GM19452 (cell line): ENCODE results near the gene ATP1A2.

ENCODE experiments used
- ATAC-seq: cut with Tn5 transposase; IDR thresholded peaks from one replicate; pipeline ENCODE4 v1.9.1; 2021; ENCODE audit not compliant: unreplicated experiment

Gene ATP1A2

DNA sequence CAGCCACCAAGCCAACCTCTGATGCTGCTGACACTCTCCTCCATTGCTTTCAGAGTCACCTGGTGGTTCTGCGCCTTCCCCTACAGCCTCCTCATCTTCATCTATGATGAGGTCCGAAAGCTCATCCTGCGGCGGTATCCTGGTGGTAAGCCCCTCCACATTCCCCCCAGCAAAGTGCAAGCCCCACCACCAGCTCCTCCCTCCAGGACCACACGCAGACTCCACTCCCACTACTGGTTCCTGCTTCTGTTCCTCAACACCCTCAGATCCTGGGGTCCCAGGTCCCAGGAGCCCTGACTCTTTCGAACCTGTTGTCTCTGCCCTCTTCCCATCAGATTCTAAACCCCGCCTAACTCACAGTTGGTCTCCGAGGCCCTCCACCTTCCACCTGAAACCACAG lies 24.3 kb downstream of the ATP1A2 start:
- no peak for ATAC-seq

DNA sequence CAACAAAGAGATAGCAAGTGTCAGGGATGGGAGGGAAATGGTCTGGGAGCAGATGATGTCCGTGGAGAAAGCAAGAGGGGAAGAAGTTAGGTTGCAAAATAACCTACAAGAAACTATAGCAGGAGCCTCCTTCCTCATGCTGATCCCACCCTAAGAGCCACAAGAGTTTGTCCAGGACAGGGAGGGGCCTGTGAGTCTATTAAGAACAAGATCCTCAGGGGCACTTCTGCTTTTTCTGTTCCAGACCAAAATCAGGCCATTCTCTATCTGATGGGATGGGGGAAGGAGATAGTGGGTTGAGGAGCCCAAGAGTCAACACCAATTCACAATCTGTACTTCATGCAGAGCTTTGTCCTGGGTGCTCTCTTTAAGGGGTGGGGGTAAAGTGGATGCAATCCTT lies 28.1 kb downstream of the ATP1A2 start:
- no peak for ATAC-seq

DNA sequence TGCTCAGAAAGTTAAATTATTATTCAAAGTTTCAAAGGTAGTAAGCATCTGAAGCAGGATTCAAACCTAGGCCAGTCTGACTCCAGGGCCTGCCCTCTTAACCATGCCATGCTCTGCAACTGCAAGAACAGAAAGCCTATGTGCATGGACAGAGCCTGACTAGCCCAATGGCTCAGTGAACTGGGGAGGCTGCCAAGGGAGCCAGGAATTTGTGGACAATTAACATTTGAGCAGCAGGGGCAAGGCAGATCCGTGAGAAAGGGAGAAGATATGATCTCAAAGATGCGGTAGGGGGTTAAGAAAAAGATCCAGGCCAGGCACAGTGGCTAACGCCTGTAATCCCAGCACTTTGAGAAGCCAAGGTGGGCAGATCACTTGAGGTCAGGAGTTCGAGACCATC lies 29.4 kb downstream of the ATP1A2 start:
- ATAC-seq: no peak

DNA sequence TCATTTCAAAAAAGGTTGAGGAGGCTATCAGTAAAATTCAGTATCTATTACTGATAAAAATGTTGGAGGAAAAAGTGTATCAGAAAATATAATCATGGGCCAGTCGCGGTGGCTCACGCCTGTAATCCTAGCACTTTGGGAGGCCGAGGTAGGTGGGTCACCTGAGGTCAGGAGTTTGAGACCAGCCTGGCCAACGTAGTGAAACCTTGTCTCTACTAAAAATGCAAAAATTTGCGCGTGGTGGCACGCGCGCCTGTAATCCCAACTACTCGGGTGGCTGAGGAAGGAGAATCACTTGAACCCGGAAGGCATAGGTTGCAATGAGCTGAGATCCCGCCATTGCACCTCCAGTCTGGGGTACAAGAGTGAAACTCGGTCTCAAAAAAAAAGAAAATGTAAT lies 30.5 kb downstream of the ATP1A2 start:
- ATAC-seq: no peak

DNA sequence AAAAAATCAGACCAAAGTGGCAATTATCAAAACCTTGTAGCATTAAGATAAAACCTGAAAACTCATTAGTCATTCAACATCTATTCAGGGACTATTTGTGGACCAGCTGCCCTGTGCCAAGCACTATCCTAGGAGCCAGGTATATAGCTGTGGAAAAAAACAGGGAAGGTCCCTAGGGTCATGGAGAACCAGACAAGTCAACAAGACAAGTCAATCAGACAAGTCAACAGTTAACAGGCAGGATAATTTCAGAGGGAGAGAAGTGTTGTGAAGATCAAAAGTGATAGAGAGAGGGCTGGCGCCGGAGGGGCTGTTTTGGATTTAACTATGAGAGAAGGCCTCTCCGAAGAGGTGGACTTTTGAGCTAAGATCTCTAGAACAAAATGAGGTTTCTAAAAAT lies 32.6 kb downstream of the ATP1A2 start:
- no peak for ATAC-seq

DNA sequence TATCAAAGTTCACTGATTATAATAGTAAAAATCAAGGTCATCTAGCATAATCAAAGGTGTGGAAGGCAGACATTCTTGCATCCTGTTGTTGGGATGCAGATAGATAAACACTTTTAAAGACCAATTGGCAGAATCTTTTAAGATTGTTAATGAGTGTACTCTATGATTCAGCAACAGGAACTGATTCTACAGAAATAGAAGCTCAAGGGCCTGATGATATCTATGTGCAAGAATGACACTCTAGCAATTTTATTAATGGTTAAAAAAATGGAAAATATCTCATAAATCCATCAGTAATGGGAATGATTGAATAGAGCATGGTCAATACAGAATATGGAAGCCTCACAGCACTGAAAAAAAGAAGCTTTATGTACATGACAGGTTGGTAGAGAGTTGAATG lies 33.7 kb downstream of the ATP1A2 start:
- no peak for ATAC-seq

DNA sequence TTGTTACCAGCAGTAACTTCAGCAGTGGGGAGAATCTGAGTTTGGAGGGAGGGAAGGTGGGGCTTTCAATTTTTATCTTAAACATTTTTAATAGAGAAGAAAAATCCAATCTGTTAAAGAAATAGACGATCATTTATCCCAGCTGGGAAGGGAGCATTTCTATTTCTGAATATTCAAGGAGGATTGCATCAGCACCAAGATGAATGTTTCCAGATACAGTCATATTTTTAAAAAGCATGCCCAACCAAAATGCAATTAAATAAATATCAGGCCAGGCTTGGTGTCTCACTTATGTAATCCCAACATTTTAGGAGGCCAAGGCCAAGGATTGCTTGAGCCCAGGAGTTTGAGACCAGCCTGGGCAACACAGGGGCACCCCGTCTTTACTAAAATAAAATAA lies 34.2 kb downstream of the ATP1A2 start:
- no peak for ATAC-seq

DNA sequence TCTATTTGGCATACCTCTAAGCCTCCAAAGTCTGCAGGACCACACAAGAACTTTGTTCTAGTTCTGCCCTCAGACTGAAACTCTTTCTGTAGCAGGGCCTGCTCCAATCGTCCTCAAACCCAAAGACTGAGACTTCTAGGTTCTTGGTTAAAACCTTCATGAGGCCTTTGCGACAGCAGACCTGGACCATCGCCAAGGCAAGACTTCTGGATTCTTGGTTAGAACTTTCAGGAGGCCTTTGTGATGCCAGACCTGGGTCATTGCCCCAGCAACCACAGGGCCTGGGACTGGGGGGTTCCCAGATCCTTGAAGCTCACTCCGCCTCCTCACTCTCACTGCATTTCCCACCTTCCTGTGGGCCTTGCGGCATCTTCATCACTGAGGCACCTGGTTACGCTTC lies 35.7 kb downstream of the ATP1A2 start, which contains the start of gene ATP1A4:
Gene ATP1A4 (plus strand): TSS at position 301 of the 400 bp plus-strand sequence. CDS start 438 bp downstream, outside the sequence.
- no peak for ATAC-seq

DNA sequence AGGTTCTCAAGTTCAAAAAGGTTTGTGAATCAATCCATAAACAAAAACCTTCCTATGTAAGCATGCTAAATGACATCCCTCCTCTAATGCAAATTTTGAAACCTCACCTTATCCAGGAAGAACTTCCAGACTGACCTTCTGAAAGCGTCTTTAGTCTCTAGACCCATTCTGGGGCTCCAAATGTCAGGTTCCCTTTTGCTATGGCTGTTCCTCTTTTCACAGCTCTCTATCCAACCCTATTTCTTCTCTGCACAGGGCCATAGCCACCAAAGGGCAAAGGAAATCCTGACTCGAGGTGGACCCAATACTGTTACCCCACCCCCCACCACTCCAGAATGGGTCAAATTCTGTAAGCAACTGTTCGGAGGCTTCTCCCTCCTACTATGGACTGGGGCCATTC lies 39.2 kb downstream of the ATP1A2 start:
- no peak for ATAC-seq

DNA sequence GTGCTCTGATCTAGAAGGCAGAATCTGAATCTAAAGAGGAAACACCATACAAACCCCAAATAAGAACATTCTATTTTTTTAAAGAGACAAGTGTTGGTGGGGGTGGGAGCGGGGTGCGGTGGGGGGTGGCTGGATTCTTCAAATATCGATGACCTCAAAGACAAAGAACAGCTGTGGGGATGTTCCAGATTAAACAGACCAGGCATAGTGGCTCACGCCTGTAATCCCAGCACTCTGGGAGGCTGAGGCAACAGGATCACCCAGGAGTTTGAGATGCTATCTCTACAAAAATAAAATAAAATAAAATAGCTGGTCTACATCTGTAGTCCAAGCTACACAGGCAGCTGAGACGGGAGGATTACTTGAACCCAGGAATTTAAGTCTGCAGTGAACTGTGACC lies 40.8 kb downstream of the ATP1A2 start:
- no peak for ATAC-seq

DNA sequence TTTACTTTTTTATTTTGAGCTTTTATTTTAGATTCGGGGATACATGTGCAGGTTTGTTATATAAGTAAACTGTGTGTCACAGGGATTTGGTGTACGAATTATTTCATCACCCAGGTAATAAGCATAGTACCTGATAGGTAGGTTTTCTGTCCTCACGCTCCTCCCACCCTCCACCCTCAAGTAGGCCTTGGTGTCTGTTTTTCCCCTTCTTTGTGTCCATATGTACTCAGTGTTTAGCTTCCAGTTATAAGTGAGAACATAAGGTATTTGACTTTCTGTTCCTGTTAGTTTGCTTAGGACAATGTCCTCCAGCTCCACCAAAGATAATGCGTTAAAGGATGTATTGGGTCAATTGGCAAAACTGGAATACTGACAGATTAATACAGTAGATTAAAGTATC lies 41.6 kb downstream of the ATP1A2 start:
- no peak for ATAC-seq

DNA sequence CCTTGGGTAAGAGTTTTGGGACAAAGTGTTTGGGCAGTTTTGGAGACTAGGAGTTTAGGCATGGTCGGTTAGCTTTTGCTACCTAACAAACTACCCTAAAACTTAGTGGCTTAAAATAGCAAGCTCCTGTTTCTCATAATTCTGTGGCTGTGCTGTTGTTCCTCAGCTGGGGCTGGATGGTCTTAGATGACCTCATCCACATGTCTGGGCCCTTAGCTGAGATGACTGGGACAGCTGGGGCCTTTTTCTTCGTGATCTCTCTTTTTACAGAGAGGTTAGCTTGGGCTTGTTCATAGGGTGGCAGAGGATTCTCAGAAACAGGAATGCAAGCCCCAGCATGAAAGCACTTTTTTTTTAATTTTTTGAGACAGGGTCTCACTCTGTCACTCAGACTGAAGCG lies 42.5 kb downstream of the ATP1A2 start:
- no peak for ATAC-seq

DNA sequence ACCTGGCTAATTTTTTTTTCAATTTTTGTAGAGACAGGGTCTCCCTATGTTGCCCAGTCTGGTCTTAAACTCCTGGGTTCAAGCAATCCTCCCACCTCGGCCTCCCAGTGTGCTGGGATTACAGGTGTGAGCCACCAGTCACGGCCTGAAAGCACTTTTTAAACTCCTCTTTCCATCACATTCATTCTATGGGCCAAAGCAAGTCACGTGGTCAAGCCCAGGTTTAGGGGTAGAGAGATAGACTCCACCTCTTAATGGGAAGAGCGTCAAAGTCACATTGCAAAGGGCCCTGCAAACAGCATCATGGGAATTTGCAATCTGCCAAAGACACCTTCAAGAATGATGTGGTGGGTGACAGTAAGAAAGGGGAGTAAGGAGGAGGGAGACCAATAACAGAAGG lies 43.0 kb downstream of the ATP1A2 start:
- ATAC-seq: no peak

DNA sequence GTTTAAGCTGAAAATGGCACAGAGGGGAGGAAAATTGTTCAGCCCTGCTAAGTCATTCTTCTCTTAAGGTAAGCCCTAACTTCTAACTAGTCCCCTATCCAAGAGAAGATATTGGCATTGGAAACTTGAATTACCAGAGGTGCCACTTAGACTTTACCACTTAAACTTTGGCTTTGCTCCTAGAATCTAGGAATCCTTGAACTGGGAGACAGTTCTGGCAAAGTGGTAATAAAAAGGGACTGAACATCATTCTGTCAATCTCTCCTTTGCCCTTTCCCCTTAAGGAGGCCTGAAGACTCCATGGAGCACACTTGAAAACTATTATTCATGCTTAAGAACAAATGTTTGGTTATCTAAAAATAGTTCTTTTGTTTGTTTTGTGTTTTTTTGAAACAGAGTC lies 44.3 kb downstream of the ATP1A2 start:
- ATAC-seq: no peak

DNA sequence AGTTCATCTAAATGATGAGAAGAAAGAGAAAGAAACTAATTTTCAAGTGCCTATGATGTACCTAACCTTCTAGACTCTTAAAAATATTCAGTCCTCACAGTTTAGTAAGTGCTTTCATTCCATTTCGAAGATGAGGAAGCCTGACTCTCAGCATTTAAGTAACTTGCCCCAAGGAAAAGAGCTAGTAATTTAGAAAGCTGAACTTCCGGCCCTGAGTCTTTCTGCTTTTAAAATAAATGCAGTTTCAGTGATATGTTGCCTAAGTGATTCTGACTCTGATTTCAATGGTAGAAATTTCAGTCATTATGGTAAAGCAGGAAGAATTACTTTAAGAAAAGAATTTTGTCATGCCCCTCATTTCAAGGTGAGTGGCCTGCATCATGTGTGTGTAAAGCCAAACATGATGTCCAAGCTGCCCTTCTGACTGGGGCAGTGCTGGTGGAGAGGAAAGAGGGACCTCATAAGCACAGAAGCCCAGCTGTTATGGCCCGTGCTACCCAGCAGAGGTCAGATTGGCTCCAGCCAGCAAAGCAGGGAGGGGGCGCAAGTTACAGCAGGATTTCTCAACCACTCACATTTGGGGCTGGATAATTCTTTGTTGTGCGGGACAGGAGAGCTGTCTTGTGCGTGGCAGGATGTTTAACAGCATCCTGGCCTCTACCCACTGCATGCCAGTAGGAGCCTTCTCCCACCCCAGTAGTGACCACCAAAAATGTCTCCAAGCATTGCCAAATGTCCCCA lies 46.6 kb downstream of the ATP1A2 start:
- ATAC-seq: no peak

DNA sequence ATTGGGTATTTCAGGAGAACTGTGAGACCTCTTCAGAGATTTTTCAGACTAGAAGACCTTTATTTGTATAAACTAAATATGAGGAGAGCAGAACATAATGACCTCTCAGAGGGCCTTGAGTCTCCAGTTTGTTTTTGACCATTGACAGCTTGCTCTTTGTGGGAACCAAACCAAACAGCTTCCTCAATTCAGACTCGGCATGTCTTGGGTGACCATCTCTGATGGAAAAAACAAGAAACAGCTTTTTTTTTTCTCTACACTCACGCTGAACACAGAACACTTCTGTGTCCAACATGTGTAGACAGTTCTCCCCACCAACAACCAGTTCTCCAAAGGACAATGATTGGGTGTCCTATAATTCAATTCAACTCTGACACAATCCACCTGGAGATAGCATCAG lies 47.4 kb downstream of the ATP1A2 start:
- ATAC-seq: no peak

DNA sequence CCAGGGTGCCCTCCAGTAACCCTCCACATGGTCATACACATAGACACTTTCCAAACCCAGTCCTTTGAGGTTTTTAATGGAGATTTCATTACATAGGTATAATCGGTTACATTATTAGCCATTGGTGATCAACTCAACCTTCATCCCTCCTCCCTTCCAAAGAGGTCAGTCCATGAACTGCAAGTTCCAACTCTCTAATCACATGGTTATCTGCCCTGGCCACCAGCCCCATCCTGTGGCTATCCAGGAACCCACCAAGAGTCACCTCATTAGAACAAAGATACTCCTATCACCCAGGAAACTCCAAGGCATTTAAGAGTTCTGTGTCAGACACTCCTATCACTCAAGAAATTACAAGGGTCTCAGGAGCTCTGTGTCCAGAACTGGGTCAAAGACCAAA lies 48.1 kb downstream of the ATP1A2 start:
- ATAC-seq: no peak

DNA sequence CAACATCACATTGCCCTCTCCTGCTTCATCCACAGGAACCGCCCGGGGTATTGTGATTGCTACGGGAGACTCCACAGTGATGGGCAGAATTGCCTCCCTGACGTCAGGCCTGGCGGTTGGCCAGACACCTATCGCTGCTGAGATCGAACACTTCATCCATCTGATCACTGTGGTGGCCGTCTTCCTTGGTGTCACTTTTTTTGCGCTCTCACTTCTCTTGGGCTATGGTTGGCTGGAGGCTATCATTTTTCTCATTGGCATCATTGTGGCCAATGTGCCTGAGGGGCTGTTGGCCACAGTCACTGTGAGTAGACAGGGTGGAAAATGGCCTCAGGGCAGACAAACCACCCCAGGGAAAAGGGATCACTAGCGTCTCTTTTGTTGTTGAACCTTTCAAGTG lies 48.6 kb downstream of the ATP1A2 start:
- ATAC-seq: no peak

DNA sequence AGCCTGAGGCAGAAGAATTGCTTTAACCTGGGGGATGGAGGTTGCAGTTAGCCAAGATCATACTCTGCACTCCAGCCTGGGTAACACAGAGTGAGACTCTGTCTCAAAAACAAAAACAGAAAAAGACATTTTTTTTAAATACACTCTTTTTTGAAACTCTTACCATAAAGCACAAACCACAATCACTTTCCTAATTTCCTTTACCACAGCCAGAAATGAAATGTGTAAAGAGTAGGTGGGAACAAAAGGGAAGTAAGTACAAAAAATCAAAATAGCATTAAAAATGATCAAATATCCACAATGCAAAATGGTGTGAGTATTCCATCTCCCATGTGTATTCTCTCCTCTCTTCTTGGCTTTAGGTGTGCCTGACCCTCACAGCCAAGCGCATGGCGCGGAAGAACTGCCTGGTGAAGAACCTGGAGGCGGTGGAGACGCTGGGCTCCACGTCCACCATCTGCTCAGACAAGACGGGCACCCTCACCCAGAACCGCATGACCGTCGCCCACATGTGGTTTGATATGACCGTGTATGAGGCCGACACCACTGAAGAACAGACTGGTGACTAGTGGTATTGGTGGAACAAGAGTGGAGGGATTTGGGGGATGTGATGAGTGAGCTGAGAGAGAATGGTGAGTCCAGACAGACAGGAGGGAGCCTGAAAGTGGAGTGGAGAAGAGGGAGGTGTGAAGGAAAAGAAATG lies 50.8 kb downstream of the ATP1A2 start:
- no peak for ATAC-seq

DNA sequence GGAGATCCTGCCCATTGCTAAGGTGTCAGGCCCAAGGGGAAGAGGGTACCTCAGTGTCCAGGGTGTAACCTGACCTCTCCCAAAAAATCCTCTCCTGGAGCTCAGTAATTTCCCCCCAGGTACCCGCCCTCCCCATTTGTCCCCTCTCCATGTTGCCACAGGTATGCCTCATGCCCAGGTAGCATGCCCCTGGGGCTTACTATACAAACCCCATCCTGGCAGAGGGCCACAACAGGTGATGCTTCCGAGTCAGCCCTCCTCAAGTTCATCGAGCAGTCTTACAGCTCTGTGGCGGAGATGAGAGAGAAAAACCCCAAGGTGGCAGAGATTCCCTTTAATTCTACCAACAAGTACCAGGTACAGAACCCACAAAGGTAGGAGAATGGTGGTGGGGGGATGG lies 51.5 kb downstream of the ATP1A2 start:
- ATAC-seq: no peak

DNA sequence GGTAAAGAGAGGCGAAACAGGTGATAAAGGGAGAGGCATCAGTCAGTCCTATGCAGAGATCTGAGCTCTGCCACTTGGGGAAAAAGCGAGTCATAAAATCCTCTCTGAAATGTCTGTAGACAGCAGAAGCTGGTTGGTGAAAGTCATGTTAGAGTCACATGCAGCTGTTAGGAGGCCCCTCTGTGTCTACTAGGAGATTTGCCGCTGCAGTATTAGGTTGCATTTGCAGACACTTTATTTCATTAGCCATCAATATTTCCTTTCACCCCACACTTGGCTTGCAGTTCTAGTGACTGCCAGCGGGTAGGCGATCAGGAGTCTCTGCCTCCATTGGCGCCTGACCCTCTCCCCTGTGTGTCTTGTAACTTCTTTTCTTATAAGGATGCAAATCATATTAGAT lies 52.0 kb downstream of the ATP1A2 start:
- no peak for ATAC-seq

DNA sequence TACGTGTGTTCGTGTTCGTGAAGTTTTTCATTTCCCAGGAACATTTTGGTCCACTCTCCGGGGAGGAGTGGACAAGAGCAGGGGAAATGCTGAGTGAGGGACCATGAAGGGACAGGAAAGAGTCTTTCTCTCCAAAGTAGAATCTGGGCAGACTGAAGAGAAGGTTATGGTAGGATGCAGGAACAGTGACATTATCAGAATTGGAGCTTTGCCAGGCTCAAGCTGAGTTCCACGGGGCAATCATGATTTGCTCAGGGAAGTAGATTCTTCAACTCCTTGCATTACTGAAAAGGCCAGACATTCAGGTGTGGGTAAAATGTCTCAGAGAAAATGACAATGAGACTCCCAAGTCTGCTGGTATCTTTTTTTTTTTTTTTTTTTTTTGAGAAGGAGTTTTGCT lies 52.5 kb downstream of the ATP1A2 start:
- ATAC-seq: no peak
